H9 (cell line): ENCODE measurements around the gene RFT1. TPM values are rescaled to one million over a fixed set of nuclear protein-coding genes. Genes with fewer than 3 reads are reported as not detected.

ENCODE experiments used
- DNase-seq: peaks from one replicate; pipeline ENCODE4 v3.0.0-alpha.2; 2017
- H2AFZ ChIP-seq: one replicate; pipeline ENCODE4 v1.6.1; 2013; ENCODE audit warnings: mild to moderate bottlenecking, low read length, control low read depth, moderate library complexity
- H2AK5ac ChIP-seq: 2 replicates; pipeline ENCODE4 v1.6.1; 2013; ENCODE audit warnings: low read length, control low read depth, mixed read lengths; ENCODE audit not compliant: insufficient read length
- H2BK120ac ChIP-seq: one replicate; pipeline ENCODE4 v1.6.1; 2013; ENCODE audit warnings: low read depth, mild to moderate bottlenecking, low read length, control low read depth, inconsistent platforms; ENCODE audit not compliant: poor library complexity, severe bottlenecking
- H2BK12ac ChIP-seq: 2 replicates; pipeline ENCODE4 v1.6.1; 2013; ENCODE audit warnings: low read length, control low read depth, mixed read lengths, low read depth; ENCODE audit not compliant: insufficient read length
- H2BK15ac ChIP-seq: 2 replicates; pipeline ENCODE4 v1.6.1; 2013; ENCODE audit warnings: low read depth, low read length, control low read depth
- H2BK20ac ChIP-seq: one replicate; pipeline ENCODE4 v1.6.1; 2013; ENCODE audit warnings: low read depth, mild to moderate bottlenecking, low read length, control low read depth, inconsistent platforms; ENCODE audit not compliant: poor library complexity, severe bottlenecking
- H2BK5ac ChIP-seq: 2 replicates; pipeline ENCODE4 v1.6.1; 2013; ENCODE audit warnings: low read length, control low read depth, mixed read lengths; ENCODE audit not compliant: insufficient read length
- H3K14ac ChIP-seq: 2 replicates; pipeline ENCODE4 v1.6.1; 2013; ENCODE audit warnings: low read length, control low read depth; ENCODE audit not compliant: insufficient read depth
- H3K18ac ChIP-seq: 2 replicates; pipeline ENCODE4 v1.6.1; 2013; ENCODE audit warnings: low read depth, mild to moderate bottlenecking, mixed read lengths, low read length, control low read depth; ENCODE audit not compliant: insufficient read length
- H3K23ac ChIP-seq: 2 replicates; pipeline ENCODE4 v1.6.1; 2013; ENCODE audit warnings: low read length, control low read depth, mixed read lengths, low read depth; ENCODE audit not compliant: insufficient read length
- H3K23me2 ChIP-seq: 2 replicates; pipeline ENCODE4 v1.6.1; 2013; ENCODE audit warnings: low read depth, mild to moderate bottlenecking, mixed read lengths, low read length, control low read depth; ENCODE audit not compliant: insufficient read length, poor library complexity, severe bottlenecking
- H3K27ac ChIP-seq: 2 replicates; pipeline ENCODE4 v1.5.1; 2013; ENCODE audit warnings: low read length, control low read depth, mixed read lengths, low read depth; ENCODE audit not compliant: insufficient read length
- H3K27me3 ChIP-seq: 2 replicates; pipeline ENCODE4 v1.6.1; 2013; ENCODE audit warnings: low read length, control low read depth, inconsistent platforms; ENCODE audit not compliant: insufficient read depth
- H3K4ac ChIP-seq: 2 replicates; pipeline ENCODE4 v1.6.1; 2013; ENCODE audit warnings: low read depth, mild to moderate bottlenecking, control low read depth, inconsistent platforms, low read length, moderate library complexity
- H3K4me1 ChIP-seq: 2 replicates; pipeline ENCODE4 v1.6.1; 2013; ENCODE audit warnings: low read length, control low read depth, inconsistent platforms; ENCODE audit not compliant: insufficient read depth
- H3K4me2 ChIP-seq: 2 replicates; pipeline ENCODE4 v1.6.1; 2013; ENCODE audit warnings: low read length, control low read depth, mixed read lengths; ENCODE audit not compliant: insufficient read length, insufficient read depth
- H3K56ac ChIP-seq: 2 replicates; pipeline ENCODE4 v1.6.1; 2013; ENCODE audit warnings: low read depth, mild to moderate bottlenecking, mixed read lengths, low read length, control low read depth; ENCODE audit not compliant: insufficient read length
- H3K79me1 ChIP-seq: 2 replicates; pipeline ENCODE4 v1.6.1; 2013; ENCODE audit warnings: low read depth, mild to moderate bottlenecking, moderate library complexity, low read length, control low read depth, inconsistent platforms; ENCODE audit not compliant: insufficient read depth, poor library complexity, severe bottlenecking
- H3K79me2 ChIP-seq: 2 replicates; pipeline ENCODE4 v1.6.1; 2013; ENCODE audit warnings: low read length, control low read depth, inconsistent platforms; ENCODE audit not compliant: insufficient read depth
- H3K9ac ChIP-seq: 2 replicates; pipeline ENCODE4 v1.6.1; 2013; ENCODE audit warnings: low read length, control low read depth, mixed read lengths; ENCODE audit not compliant: insufficient read length; ENCODE audit errors: extremely low read depth
- H3K9me3 ChIP-seq: one replicate; pipeline ENCODE4 v1.6.1; 2013; ENCODE audit warnings: low read depth, low read length, inconsistent platforms; ENCODE audit not compliant: control insufficient read depth
- H3T11ph ChIP-seq: one replicate; pipeline ENCODE4 v1.6.1; 2013; ENCODE audit warnings: mild to moderate bottlenecking, low read length, control low read depth, inconsistent platforms
- H4K20me1 ChIP-seq: one replicate; pipeline ENCODE4 v1.6.1; 2013; ENCODE audit not compliant: control insufficient read depth, insufficient read length, insufficient read depth
- H4K5ac ChIP-seq: 2 replicates; pipeline ENCODE4 v1.6.1; 2013; ENCODE audit warnings: low read depth, mild to moderate bottlenecking, mixed read lengths, low read length, control low read depth; ENCODE audit not compliant: insufficient read length
- H4K8ac ChIP-seq: replicated peaks from 2 replicates; pipeline ENCODE4 v1.6.1; 2013; ENCODE audit warnings: low read length, control low read depth, mixed read lengths, low read depth; ENCODE audit not compliant: insufficient read length
- H4K91ac ChIP-seq: 2 replicates; pipeline ENCODE4 v1.6.1; 2013; ENCODE audit warnings: low read depth, mild to moderate bottlenecking, moderate library complexity, mixed read lengths, low read length, control low read depth; ENCODE audit not compliant: insufficient read length
- H3K27ac Mint-ChIP-seq, 3 experiments: 2 replicates in 2 of 3; 3 replicates in 1 of 3; pipeline ENCODE4 v1.8.0; 2020 to 2021; ENCODE audit warnings: mixed read lengths in 3 of 3, mild to moderate bottlenecking in 1 of 3, moderate library complexity in 1 of 3
- H3K27me3 Mint-ChIP-seq: 2 replicates; pipeline ENCODE4 v1.8.0; 2021; ENCODE audit warnings: low read depth, mild to moderate bottlenecking, moderate library complexity, mixed read lengths
- H3K36me3 Mint-ChIP-seq, 3 experiments: 2 replicates in 2 of 3; 3 replicates in 1 of 3; pipeline ENCODE4 v1.8.0; 2020 to 2021; ENCODE audit warnings: low read depth in 3 of 3, mixed read lengths in 3 of 3; ENCODE audit not compliant: insufficient read depth in 1 of 3
- H3K4me1 Mint-ChIP-seq, 2 experiments: 2 replicates each; pipeline ENCODE4 v1.8.0; 2020; ENCODE audit warnings: mixed read lengths in 2 of 2
- H3K4me3 Mint-ChIP-seq, 2 experiments: 2 replicates in 1 of 2; 3 replicates in 1 of 2; pipeline ENCODE4 v1.8.0; 2020 to 2021; ENCODE audit warnings: mild to moderate bottlenecking in 2 of 2, mixed read lengths in 2 of 2, moderate library complexity in 1 of 2
- H3K9me3 Mint-ChIP-seq, 2 experiments: 2 replicates in 1 of 2; 3 replicates in 1 of 2; pipeline ENCODE4 v1.8.0; 2020; ENCODE audit warnings: mild to moderate bottlenecking in 2 of 2, mixed read lengths in 2 of 2, moderate library complexity in 1 of 2
- CTCF ChIP-seq: fragments of 200-600 bp; sonication (generic); conservative IDR thresholded peaks from 3 replicates; pipeline ENCODE4 v1.8.0; 2021; ENCODE audit warnings: antibody characterized with exemption, mild to moderate bottlenecking
- WGBS: extraction: QIAGEN DNeasy Blood & Tissue Kit; methylation state at CpG from one replicate; pipeline ENCODE4 v1.1.7; 2013; ENCODE audit warnings: missing lambda C conversion rate, low lambda C conversion rate, mixed read lengths; ENCODE audit not compliant: insufficient read length; ENCODE audit errors: extremely low coverage; 5-methylcytosine and 5-hydroxymethylcytosine counted together
- total RNA-seq: library from RNA; stranded (reverse); gene quantifications from 2 replicates; pipeline ENCODE4 v1.2.1, GENCODE V29; 2021

Gene RFT1
- total RNA-seq, 1 experiment from 2014 or later = 24.1 TPM

- Histone ChIP-seq H3K4me1 (peaks cover 2% of the 10 kb centered on the region; the same call in 1 of the 2 replicates), H2AK5ac (no peak overlapping the region), H3K9ac (no peak overlapping the region), H3K79me1 (no peaks in the 10 kb centered on the region), H4K91ac (no peak overlapping the region), H3K56ac (no peak overlapping the region), H4K5ac (no peak overlapping the region), H2BK120ac (no peak overlapping the region), H4K20me1 (no peaks in the 10 kb centered on the region), H3T11ph (no peak overlapping the region), H2BK5ac (no peak overlapping the region), H2BK20ac (no peak overlapping the region), H3K23me2 (no peaks in the 10 kb centered on the region), H3K4me2 (no peak overlapping the region), H3K18ac (no peak overlapping the region), H3K23ac (no peak overlapping the region), H3K27me3 (no peaks in the 10 kb centered on the region), H3K27ac (no peak overlapping the region), H2BK12ac (no peak overlapping the region), H3K4ac (no peak overlapping the region), H2AFZ (no peak overlapping the region), H4K8ac (no peak overlapping the region), H3K9me3 (no peaks in the 10 kb centered on the region), H2BK15ac (no peak overlapping the region), H3K14ac (no peak overlapping the region; the same call in 1 of the 2 replicates), H3K79me2 (no peaks in the 10 kb centered on the region)
- no peaks in the 10 kb centered on the region for H3K36me3 Mint-ChIP-seq
- peaks cover 7% of the 10 kb centered on the region for H3K27me3 Mint-ChIP-seq
- peak overlapping the region in 1 of 3 experiments; percentile 30; a peak in 1 of 7 replicates for H3K27ac Mint-ChIP-seq
- no peak overlapping the region for H3K4me3 Mint-ChIP-seq
- no peak for DNase-seq
- no peaks in the 10 kb centered on the region for H3K9me3 Mint-ChIP-seq
- no peak for TF ChIP-seq CTCF
- WGBS = no CpG with 5 or more reads among the region's 6 CpGs
- H3K4me1 Mint-ChIP-seq = peaks cover 12 to 28% of the 10 kb centered on the region in 2 experiments
These were observed 23.7 kb upstream of the RFT1 start for GRCh38 chr3:53153980-53154379.
